Fibroblast of peridontal ligament (primary cell): ENCODE results near the gene MRGPRD.

Experiments used
- DNase-seq: peaks from one replicate; pipeline ENCODE4 v3.0.0-alpha.2; 2010; ENCODE audit errors: extremely low read depth

The MRGPRD gene

GRCh38 chr11:68947151-68947550 lies 33.6 kb downstream of the MRGPRD start:
- DNase-seq, result no peak

- peak; percentile 96 for DNase-seq
These were observed 34.2 kb downstream of the MRGPRD start for GRCh38 chr11:68946416-68947090.

- peak; percentile 86 for DNase-seq
These were observed 38.0 kb downstream of the MRGPRD start for GRCh38 chr11:68942751-68943271.

- peak; percentile 70 for DNase-seq
These were observed 38.6 kb downstream of the MRGPRD start for GRCh38 chr11:68942095-68942620.

GRCh38 chr11:68941324-68942094 lies 39.3 kb downstream of the MRGPRD start:
- DNase-seq, result no peak

GRCh38 chr11:68940651-68941323 lies 40.0 kb downstream of the MRGPRD start:
- DNase-seq, result no peak

- DNase-seq, result no peak
These were observed 40.9 kb downstream of the MRGPRD start for GRCh38 chr11:68939583-68940555.

- no peak for DNase-seq
These were observed 41.8 kb downstream of the MRGPRD start for GRCh38 chr11:68938816-68939582.

GRCh38 chr11:68938088-68938487 lies 42.7 kb downstream of the MRGPRD start:
- DNase-seq, result no peak

- DNase-seq, result no peak
These were observed 43.8 kb downstream of the MRGPRD start for GRCh38 chr11:68936676-68937620.

GRCh38 chr11:68936358-68936636 lies 44.5 kb downstream of the MRGPRD start:
- DNase-seq, result no peak

- no peak for DNase-seq
These were observed 45.0 kb downstream of the MRGPRD start for GRCh38 chr11:68935516-68936357.

- DNase-seq, result no peak
These were observed 45.7 kb downstream of the MRGPRD start for GRCh38 chr11:68935066-68935465.

- no peak for DNase-seq
These were observed 46.1 kb downstream of the MRGPRD start for GRCh38 chr11:68934666-68935065.

- no peak for DNase-seq
These were observed 46.5 kb downstream of the MRGPRD start for GRCh38 chr11:68934321-68934645.

GRCh38 chr11:68933605-68934320 lies 47.0 kb downstream of the MRGPRD start:
- DNase-seq, result no peak

- DNase-seq, result no peak
These were observed 47.7 kb downstream of the MRGPRD start for GRCh38 chr11:68932933-68933577.
